Cerebellar nuclear complex (tissue), 1 donor: ENCODE measurements around the gene MAP2K3.
"Not testable (repeated sequence)": the region's sequence is repeated elsewhere in the genome, so short reads cannot be mapped to it uniquely, and the experiment has no call there.

Experiments
- DNase-seq, 2 experiments: peaks; one replicate each; lab custom pipeline; 2025; lab: John Stamatoyannopoulos, UW

MAP2K3 gene

DNA sequence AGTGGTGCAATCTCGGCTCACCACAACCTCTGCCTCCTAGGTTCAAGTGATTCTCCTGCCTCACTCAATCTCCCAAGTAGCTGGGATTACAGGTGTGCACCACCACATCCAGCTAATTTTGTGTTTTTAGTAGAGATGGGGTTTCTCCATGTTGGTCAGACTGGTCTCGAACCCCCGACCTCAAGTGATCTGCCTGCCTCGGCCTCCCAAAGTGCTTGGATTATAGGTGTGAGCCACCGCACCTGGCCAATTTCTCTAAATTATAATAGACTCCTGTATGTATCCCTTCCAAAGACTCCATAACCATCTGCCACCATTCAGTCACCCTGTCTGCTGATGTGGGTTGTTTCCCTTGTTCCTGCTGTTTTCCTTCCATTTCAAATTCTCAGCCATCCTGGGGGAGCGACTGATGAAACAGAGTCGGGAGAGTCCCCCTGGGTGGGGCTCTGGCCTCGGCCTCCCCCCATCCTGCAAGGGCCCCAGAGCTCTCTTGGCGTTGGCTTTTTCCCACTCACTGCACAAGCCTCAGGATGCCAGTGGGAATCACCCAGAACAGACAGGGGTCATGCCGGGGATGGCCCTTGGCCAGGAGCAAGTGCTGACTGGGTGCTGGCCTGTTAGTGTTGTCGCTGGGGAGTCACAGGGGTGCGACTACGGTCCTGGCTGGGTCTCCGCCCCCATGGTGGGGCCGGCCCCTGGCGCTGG, 25.7 kb downstream of the MAP2K3 start:
- not testable (repeated sequence) for DNase-seq

DNA sequence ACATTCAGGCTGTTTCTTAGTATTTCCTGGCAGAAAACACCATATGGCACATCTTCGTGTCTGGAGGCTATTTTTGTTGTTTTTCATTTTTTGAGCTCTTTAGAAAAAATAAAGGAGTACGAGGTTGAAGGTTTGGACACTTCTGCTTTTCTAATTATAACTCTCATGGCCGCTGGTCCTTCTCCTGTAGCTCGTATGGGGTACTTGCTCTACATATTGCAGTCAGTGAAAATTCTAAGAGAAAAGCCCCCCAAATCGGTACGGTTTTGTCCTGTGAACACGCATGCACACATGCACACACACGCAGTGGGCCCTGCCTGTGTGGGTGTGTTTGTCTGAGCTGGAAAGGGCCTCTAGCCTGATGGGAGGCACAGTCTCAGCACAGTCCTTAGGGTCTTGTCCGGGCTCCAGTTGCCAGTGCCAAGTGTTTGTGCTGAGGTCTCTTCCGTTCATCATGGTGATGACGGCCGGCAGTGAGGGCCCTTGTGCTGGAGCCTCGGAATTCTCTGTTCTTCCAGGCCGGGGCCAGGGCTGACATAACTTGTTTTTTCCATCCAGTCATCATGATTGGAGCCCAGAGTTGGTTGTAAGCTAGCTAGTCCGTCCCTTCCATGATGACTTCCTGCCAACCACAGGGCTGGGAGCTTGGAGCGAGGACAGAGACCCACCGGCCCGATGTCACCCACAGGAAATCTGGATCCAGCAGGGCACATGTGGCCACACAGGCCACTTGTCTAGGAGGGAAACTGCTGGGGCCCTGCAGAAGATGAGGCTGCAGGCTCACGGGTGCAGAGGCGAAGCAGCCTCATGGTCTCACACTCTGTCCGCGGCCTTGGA, 26.5 kb downstream of the MAP2K3 start:
- DNase-seq, result not testable (repeated sequence)

DNA sequence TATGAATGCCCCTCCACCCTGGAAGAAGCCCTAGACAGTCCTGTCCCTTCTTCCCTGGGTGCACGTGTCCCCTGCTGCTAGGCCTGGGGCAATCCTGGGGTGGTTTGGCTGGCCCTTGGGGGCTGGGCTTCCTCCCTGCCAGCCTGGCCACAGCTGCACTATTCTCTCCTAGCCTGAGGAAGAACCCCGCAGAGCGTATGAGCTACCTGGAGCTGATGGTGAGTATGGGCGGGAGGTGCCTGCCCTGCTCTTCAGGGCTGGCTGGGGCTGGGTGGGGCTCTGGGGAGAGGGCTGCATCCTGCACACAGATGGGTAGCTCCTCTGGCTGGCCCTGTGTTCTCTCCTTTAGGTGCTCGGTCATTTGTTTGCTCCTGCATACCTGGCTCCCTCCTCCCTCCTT, 28.8 kb downstream of the MAP2K3 start:
- DNase-seq, result no peak

DNA sequence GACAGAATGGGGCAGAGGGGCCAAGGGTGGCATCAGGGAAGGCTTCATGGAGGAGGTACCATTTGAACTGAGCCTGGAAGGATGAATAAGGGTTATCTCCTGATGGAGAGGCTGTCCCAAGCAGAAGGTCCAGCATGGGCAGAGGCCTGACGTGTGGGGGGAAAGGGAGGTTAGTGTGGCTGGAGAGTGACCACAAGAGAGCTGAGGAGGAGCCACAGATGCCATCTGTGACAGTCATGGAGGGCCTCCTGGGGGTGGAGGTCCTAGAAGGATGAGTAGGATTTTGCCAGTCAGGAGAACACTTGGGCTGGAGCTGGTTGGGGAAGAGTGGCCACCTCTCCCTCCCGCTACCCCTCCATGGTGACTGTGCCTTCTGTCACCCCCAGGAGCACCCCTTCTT, 29.2 kb downstream of the MAP2K3 start:
- DNase-seq, result not testable (repeated sequence)

DNA sequence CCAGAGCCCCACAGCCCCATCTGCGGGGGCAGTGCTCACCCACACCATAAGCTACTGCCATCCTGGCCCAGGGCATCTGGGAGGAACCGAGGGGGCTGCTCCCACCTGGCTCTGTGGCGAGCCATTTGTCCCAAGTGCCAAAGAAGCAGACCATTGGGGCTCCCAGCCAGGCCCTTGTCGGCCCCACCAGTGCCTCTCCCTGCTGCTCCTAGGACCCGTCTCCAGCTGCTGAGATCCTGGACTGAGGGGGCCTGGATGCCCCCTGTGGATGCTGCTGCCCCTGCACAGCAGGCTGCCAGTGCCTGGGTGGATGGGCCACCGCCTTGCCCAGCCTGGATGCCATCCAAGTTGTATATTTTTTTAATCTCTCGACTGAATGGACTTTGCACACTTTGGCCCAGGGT, 29.8 kb downstream of the MAP2K3 start:
- not testable (repeated sequence) for DNase-seq

DNA sequence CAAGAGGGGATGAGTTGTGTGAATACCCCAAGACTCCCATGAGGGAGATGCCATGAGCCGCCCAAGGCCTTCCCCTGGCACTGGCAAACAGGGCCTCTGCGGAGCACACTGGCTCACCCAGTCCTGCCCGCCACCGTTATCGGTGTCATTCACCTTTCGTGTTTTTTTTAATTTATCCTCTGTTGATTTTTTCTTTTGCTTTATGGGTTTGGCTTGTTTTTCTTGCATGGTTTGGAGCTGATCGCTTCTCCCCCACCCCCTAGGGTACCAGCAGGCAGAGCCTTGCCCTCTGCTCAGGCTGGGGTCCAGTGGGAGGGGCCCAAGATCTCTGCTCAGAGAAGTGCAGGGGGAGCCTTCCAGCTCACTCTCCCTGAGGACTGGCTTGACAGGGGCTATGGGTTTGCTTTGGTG, 30.2 kb downstream of the MAP2K3 start:
- DNase-seq, result not testable (repeated sequence)

DNA sequence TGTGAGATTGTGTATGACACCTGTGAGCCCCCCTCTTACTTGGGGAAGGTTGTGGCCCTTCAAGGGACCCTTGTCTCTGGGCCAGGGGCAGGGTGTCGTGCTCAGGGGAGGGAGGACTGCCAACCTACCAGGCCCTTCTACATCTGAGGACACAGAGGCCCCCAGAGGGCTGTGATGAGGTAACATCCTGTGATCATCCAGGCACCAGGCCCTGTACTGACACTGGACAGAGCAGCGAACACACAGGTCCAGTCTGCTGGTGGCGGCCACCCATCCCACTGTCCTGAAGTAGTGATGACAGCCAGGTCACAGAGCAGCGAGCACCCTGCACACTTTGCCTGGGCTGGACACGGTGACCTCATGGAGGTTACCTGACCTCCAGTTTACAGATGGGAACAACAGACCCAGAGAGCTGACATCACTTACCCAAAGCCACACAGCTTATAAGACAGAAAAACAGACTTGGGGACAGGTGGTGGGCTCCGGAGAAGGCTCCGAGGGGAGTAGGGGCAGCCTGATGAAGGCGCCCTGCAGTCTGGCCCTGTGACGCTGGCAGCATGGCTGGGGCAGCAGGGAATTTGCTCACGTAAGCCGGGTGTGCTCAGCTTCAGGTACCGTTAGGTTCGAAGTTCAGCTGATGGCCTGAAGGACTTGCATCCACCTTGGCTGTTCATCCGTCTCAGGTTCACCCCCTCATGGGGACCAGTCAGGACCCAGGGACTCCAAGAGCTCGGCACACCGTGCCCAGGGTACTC, 30.9 kb downstream of the MAP2K3 start:
- DNase-seq, result not testable (repeated sequence)

DNA sequence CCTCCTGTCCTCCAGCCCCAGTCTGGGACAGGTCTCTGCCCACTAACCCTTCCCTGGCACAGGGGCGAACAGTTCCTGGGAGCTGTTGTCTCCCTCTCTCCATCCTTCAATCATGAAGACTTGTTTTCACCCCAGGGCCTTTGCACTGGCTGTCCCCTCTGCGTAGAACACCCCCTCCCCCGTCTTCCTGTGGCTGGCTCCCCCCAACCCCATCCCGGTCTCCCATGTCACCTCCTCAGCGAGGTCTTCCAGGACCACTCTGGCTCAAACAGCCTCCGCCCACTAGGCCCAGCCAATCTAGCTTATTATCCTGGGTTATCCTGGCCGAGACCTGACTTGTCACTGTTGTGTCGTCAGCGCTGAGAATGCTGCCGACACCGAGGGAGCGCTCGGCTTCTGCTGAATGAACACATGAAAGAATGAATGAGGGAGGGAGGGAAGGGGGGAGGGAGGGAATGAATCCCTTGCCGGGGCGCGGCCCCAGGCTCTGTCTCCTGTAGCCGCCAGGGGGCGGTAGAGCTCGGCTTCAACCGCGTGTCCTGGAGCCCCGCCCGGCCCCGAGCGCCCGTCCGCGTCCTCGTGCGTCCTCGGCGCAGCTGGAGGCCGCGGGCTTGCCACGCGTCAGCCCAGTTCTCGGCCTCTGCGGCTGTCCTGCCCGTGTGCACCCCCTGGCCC, 31.8 kb downstream of the MAP2K3 start:
- DNase-seq, result not testable (repeated sequence)

DNA sequence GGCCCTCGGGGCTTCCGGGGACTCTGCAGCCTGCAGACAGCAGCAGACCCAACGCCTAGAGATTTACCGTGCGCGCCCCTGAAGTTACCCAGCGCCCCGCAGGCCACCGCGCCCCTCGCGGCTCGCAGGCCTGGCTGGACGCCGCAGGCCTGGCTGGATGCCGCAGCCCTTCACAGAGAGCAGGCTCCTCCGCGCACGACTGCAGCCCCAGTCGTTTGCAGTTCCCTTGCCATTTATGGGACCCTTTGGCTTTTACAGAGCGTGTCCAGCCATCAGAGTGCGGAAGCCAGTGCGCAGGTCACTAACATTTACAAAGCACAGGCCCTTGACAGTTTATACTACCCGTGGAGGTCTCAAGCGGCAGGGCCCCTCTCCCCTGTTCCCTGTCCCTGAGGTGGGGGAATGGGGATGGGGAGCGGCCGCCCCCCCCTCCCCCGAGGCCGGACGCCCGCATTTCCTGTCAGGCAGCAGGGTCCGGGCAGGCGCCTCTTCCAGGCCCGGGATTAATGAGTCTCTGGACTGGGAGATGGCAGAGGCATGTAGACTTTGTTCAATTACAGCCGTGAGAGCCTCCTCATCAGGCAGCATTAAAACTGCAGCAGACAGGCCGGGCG, 32.5 kb downstream of the MAP2K3 start:
- not testable (repeated sequence) for DNase-seq

DNA sequence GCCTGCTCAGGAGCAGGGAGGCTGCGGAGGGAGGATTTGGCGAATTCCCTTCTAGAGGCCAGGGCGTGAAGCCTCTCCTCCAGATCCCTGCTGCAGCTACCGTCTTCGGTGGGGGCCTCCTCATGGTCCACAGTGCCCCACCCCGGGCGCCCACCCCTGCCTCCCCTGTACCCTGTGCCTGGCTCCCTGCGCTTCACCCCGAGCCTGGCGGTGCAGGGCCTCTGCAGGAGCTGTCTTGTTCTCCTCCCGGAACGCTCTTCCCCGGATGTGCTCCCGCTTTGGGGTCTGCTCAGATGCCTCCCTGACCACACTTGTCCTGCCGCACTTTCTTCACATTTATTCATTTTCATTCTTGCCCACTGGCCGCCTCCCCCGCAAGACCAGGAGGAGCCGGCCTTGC, 33.3 kb downstream of the MAP2K3 start:
- not testable (repeated sequence) for DNase-seq

DNA sequence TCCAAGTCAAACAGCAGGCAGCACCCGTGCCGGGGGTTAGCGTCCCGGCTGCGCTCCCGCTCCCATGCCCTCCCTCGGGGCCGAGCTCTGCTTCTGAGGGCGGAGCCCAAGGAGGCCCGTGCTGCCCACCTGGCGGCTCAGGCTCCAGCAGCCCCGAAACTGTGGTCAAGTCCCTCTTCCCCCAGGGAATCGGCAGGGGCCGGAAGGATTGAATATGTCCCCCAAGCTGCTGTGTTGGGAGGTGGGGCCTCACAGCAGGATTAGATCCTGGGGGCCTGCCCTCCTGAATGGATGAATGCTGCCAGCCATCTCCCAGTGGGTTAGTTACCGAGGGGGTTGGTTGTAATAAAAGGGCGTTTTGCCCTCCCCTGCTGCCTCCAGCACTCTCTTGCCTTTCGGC, 33.9 kb downstream of the MAP2K3 start:
- no peak for DNase-seq

DNA sequence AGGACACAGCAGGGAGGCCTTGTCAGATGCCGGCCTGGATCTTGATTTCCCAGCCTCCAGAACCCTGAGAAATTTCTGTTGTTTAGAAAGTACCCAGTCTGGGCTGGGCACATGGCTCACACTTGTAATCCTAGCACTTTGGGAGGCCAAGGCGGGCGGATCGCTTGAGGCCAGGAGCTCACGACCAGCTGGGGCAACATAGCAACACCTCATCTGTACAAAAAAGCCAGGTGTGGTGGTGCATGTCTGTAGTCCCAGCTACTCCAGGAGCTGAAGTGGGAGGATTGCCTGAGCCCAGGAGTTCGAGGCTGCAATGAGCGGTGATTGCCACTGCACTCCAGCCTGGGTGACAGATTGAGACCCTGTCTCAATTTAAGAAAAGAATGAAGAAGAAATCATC, 34.3 kb downstream of the MAP2K3 start:
- DNase-seq, result not testable (repeated sequence)

DNA sequence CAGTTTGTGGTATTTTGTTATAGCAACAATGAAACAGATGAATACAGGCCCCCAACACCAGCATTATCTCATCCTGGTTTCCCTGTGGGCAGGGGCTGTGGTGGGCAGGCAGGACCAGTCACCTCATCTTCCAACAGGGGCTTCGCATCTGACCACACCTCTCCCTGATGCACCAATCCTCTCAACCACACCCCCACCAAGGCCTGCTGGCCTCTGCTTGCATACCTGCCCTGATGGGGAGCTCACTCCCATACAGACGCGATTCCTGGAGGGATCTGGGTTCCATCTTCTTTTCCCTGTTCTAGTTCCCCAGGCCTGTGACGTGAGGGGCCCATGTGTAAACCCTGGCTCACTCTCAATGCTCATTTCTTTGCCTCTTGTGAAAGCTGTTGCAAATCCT, 34.7 kb downstream of the MAP2K3 start:
- not testable (repeated sequence) for DNase-seq

DNA sequence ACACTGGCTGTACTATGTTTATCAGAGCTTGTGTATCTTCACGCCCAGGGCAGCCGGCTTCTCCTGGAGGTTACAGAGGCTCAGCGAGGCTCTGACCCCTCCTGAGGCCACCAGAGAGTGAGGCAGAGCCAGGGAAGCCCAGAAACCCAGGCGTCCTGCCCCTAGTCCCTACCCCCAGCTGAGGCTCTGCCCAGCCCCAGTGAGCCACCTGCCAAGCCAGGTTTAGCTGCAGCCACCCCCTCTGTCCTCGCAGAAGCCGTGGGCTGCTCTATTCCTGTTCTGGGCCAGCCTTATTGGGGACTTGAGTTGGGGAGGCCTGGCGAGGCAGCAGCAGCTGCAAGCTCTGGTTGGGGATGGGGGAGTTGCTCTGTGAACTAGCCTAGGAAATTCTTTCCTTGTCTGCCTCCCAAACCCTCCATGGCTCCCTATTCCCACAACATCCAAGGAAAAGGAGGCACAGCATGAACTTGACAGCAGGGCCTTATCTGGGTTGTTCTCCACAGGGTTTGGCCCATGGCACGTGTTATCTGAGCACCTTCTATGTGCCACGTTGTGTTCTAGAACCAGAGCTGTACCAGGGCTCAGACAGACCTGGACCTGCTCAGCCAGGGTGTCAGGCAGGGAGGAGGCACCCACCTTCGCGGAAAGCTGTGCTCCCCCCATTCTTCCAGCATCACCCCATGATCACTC, 35.3 kb downstream of the MAP2K3 start:
- not testable (repeated sequence) for DNase-seq

DNA sequence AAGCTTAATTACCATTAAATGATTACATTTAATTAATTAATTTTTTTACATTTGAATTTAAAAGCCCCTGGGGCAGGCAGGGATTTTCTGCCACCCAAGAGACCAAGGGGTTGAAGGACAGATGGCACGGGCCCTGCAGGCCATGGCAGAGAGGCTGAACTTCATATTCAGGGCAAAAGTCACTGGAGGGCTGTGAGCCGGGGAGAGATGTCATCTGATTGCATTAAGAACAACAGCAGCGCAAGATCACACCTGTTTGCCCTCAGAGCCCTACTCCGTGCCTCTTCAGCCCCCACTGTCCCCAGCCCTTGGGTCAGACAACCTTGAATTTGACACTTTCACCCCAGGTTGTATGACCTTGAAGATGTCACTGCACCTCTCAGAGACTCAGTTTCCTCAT, 35.9 kb downstream of the MAP2K3 start:
- DNase-seq, result not testable (repeated sequence)

DNA sequence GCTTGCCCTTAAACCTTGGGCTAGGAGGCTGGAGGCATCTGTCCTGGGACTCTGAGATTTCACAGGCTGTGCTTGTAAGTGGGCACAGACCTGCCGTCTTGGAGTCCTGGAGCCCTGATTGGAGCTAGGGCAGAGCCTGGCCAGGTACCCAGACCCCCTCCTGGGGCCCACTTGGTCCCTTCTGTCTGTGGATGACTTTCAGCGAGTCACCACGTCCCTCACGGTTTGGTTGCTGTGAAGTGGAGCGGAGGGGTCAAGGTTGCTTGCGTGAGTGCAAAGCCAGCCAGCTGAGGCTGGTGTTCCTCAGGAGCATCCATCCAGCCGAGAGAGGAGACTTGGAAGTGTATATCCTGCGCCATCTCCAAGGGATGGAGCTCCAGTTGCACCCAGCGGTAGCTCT, 36.5 kb downstream of the MAP2K3 start:
- not testable (repeated sequence) for DNase-seq

DNA sequence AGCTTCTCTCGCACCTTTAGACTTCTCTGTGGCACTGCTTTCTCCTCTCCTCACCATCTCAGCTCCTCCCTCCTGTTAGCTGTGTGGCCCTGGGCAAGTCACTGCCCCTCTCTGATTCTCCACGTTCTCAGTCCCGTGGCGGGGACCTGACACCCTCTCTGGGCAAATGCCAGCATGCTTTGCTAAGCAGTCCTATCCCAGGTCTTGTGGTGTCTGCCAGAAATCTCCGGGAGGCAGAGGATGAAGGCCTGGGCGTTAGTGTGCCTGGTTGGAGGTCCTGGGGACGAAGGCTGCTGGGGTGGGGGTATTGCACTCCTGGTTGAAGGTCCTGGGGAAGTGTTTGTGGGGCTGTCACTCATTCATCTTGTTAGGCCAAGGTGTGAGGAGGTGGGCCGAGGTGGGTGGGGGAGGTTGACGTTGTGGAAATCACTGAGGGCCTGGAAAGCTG, 37.3 kb downstream of the MAP2K3 start:
- DNase-seq, result not testable (repeated sequence)

DNA sequence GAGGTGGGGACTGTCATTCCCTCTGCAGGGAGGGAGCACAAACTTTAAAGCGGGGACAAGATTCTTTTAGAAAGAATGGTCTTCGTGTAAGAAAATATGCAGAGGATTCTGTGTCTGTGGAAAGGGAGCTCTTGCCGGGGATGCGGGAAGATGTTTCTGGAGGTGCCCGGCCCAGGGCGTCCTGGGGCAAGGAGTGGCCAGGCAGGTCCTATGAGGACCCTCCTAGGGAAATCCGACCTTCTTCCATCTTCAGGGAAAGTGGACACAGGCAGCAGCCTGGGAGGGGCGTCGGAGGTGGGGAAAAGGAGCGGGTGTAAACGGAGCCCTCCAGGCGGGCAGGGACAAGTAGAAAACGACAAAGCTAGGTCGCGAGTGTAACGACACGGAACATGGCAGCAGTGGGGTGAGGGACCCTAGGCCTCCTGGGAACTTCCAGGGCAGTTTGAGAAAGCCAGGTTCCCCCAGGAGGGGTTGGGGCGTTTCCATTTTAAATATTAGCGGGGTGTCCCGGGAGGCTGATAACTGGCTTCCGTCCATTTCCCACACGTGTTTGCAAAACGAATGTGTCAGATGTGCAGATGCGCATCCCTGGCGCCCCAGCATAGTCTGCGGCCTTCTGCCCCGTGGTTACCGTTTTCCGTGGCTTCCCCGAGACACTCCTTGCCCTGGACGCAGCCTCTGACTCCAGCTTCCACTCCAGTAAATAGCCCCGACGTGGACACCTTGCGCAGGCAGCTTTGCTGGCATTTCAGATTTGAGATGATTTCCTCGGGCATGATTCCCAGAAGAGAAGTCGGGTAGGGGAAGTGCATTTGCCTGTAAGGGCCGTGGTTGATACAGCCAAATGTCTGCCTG, 39.0 kb downstream of the MAP2K3 start:
- DNase-seq, result peak in 1 of 2 experiments; percentile 32

DNA sequence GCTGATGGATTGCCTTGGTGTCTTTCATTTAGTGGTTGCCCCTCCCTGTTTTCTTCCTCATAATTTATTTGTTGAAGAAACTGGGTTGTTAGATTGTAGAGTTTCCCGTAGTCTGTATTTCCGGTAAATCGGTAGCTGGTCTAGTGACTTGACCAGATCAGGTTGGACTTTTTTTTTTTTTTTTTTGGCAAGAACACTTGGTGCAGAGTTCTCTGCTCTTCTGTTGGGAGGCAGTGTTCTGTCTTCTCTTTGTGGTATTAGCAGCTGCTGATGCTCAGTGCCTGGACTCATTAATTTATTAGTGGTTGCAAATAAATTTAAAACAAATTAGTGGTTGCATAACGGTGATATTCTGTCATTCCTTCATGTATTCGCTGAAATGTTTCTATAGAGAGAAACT, 40.2 kb downstream of the MAP2K3 start:
- DNase-seq, result not testable (repeated sequence)

DNA sequence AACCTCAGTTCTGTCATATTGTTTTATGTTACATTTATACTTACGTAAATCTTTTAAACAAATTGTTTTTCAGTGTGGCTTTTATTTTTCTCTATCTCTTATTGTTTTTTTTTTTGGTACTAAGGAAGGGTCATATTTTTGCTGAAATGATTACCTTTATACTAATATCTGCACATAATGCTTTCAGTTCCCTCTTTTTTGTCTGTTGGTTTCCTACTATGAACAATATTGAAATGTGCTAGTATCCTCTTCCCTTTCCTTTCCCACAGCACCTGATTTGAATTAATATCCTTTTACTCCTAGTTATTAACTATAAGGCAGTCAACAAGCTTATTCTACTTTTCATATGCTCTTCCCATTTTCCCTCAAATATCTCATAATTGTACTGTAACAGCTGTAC, 43.4 kb downstream of the MAP2K3 start:
- DNase-seq, result not testable (repeated sequence)
